Measurements from ENCODE around the gene TMEM255B. TPM values are rescaled to one million over a fixed set of nuclear protein-coding genes. Genes with fewer than 3 reads are reported as not detected.

TMEM255B gene
- total RNA-seq, 1 experiment from 2014 or later, result 26.3 TPM

- DNase-seq (ENCODE audit: low read depth, low spot score) (no peak), ATAC-seq (no peak)
- Histone ChIP-seq H3K36me3 (ENCODE audit: control insufficient read depth, insufficient read depth, low read length) (no peaks in the 10 kb centered on the region), H3K4me3 (ENCODE audit: low read depth in 2 of 2, low read length in 2 of 2) (no peak overlapping the region), H3K27ac (ENCODE audit: low read length) (no peak overlapping the region), H3K27me3 (ENCODE audit: control insufficient read depth, insufficient read depth, low read length) (no peaks in the 10 kb centered on the region), H3K9me3 (ENCODE audit: control insufficient read depth, insufficient read depth, low read depth, low read length) (no peaks in the 10 kb centered on the region), H3K4me1 (ENCODE audit: control insufficient read depth, insufficient read depth, low read length) (no peaks in the 10 kb centered on the region)
- intact Hi-C loops (cut with micrococcal nuclease; ENCODE audit: unreplicated experiment) (no loop called here), in situ Hi-C loops (cut with HindIII; ENCODE audit: low pct_unique_long_range_greater_than_20kb, low sequenced_read_pairs) (no loop called here)
- no TSS peak for BruUV-seq (replicated peaks)
- ChIA-PET POLR2A (interaction anchor here (0.6 kb wide), 1 partner anchor 9 kb away, joined by 4 read pairs; no protein-coding TSS in a partner anchor), CTCF (no interaction called here)
- TF ChIP-seq POLR2AphosphoS5 (IDR thresholded peaks at IDR 0.05; ENCODE audit: low read depth, low read length) (no peak), TCF7L2 (IDR thresholded peaks at IDR 0.05; ENCODE audit: low read depth, low read length) (no peak), CTCF (IDR thresholded peaks at IDR 0.05) (no peak), SIN3A (IDR thresholded peaks at IDR 0.05; ENCODE audit: borderline replicate concordance, insufficient read depth, low read depth, low read length) (no peak), REST (IDR thresholded peaks at IDR 0.05; ENCODE audit: insufficient read depth in 1 of 2, low read depth in 2 of 2, low read length in 1 of 2) (no peak)
Observed at GRCh38 chr13:113749967-113750366, 9.1 kb upstream of the TMEM255B start.

- H3K36me3 ChIP-seq (ENCODE audit: control insufficient read depth, insufficient read depth, low read length), result no peaks in the 10 kb centered on the region
- H3K4me1 ChIP-seq (ENCODE audit: control insufficient read depth, insufficient read depth, low read length), result no peaks in the 10 kb centered on the region
- BruUV-seq (replicated peaks), result no TSS peak
- TF ChIP-seq SIN3A (IDR thresholded peaks at IDR 0.05; ENCODE audit: borderline replicate concordance, insufficient read depth, low read depth, low read length), result no peak
- TF ChIP-seq REST (IDR thresholded peaks at IDR 0.05; ENCODE audit: insufficient read depth in 1 of 2, low read depth in 2 of 2, low read length in 1 of 2), result no peak
- TF ChIP-seq POLR2AphosphoS5 (IDR thresholded peaks at IDR 0.05; ENCODE audit: low read depth, low read length), result no peak
- TF ChIP-seq CTCF (IDR thresholded peaks at IDR 0.05), result no peak
- no peak for TF ChIP-seq TCF7L2 (IDR thresholded peaks at IDR 0.05; ENCODE audit: low read depth, low read length)
- intact Hi-C loops (cut with micrococcal nuclease; ENCODE audit: unreplicated experiment) (no loop called here), in situ Hi-C loops (cut with HindIII; ENCODE audit: low pct_unique_long_range_greater_than_20kb, low sequenced_read_pairs) (no loop called here)
- no peaks in the 10 kb centered on the region for H3K27me3 ChIP-seq (ENCODE audit: control insufficient read depth, insufficient read depth, low read length)
- DNase-seq (ENCODE audit: low read depth, low spot score) (no peak), ATAC-seq (no peak)
- H3K9me3 ChIP-seq (ENCODE audit: control insufficient read depth, insufficient read depth, low read depth, low read length), result no peaks in the 10 kb centered on the region
- no peak overlapping the region for H3K27ac ChIP-seq (ENCODE audit: low read length)
- POLR2A ChIA-PET, result no interaction called here
- no peak overlapping the region for H3K4me3 ChIP-seq (ENCODE audit: low read depth in 2 of 2, low read length in 2 of 2)
- CTCF ChIA-PET, result no interaction called here
Observed at GRCh38 chr13:113750554-113751399, 8.2 kb upstream of the TMEM255B start.

Data from Panc1 (cell line).